GM11168 (cell line): ENCODE measurements around the gene SDCCAG8.

Experiments
- in situ Hi-C: fragments of 300-500 bp; cut with MboI; formaldehyde crosslinking; loops from one replicate; pipeline ENCODE4 v1.12.0; 2022; ENCODE audit warnings: low sequenced_read_pairs; ENCODE audit not compliant: unreplicated experiment

The SDCCAG8 gene

DNA sequence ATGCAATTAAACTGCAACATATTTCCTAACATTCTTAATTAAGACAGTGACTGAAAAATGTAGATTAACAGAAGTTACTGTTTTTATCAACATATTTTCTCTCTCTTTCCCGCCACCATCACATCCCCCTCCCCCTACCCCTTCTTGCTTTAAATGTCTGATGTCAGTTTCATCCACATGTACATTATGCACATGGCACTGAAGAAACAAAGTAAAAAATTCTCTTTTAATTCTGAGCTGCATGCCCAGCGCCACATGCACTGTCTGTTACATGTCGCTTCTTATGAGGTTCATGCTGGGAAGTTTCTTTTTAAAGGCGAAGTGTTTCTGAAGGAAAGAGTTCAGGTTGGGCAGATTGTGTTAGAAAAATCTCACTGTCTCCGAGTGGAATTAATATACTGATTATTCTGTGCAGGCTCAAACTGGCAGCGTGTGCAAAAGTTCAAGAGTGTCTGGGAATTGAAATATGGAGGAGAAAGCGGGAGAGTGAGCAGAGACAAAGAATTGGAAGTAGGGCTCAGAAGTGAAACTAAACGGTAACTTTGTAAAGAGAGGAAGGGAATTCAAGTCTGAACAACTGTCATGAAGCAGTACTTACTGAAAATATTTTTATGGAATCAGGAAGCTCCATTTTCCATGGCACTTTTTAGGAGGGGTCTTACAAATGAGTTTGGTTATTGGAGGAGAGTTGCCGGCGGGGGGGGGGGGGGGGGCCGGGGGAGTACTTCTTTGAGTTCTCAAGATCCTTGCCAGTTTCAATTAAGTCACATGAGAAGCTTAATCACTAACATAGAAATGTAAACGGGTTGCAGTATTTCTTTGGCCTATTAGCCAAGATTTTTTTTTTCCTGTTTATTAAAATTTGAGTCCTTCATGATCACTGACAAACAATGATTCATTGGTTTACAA lies 217.6 kb downstream of the SDCCAG8 start:
- in situ Hi-C loops: no loop called here

DNA sequence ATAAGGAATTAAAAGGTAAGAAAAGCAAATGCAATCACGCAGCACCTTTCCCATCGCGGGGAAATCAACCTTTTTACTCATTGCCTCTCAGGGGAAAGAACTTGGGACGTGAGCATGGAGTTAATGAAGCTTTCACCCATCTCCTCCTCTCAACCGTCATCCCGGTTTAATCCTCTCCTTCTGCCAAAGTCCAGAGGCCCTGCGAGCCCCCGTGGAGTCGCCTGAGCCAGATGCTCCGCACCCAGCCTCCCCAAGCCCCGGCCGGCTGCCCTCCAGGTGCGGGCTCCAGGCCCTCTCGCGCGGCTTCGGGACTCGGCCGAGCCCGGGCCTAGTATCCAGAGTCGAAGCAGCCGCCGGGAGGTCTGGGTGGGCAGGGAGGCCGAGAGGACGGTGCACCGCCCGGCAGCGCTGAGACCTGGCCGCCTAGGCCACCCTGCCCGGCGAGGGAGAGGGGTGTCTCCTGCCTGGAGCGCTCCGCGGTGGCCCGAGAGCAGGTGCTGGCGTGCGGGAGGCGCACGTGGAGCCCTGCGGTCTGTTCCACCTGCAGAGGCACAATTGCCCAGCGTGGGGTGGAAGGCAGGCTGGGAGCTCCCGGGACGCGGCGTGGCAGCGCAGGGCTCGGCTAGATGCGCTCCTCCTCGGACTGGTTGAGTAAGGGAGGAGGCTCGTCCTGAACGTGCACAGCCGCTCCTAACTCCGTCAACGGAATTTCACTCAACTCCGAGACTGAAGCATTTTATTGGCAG lies 218.5 kb downstream of the SDCCAG8 start:
- in situ Hi-C loops: no loop called here

DNA sequence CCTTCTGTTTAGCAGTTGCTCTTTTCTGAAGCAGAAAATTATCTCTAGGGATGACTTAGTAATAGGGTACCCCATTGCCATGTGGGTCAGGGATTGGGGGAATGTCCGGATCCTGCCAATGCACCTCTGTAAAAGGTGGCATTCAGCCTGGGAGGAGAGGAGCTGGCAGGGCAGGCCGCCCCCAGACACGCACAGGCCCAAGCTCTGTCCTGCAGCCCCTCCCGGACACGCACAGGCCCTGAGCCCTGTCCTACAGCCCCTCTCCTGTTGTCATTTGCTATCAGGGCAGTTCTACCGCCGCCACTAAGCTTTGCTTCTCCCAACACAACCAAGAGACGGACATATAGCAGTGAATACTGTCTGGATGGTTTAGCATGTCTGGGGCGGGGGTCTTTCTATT lies 219.1 kb downstream of the SDCCAG8 start:
- in situ Hi-C loops: no loop called here

DNA sequence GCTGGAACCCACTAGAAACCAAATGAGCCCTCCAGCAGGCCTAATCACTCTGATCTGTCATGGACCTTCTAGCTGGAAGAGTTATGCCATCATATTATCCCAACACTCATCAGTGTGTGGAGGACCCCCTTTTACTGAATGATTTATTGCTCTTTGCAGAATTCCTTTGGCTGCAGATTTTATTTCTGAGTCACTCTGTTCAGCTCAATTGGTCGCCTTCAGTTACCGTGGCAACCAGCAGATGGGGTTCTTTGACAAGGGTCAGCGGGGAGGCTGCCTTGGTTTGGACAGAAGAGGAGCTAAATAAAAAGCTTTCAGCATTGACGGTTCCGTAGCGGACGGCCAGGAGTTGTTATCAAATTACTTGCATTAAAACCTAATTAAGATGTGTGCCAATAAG lies 220.1 kb downstream of the SDCCAG8 start:
- in situ Hi-C loops: no loop called here

DNA sequence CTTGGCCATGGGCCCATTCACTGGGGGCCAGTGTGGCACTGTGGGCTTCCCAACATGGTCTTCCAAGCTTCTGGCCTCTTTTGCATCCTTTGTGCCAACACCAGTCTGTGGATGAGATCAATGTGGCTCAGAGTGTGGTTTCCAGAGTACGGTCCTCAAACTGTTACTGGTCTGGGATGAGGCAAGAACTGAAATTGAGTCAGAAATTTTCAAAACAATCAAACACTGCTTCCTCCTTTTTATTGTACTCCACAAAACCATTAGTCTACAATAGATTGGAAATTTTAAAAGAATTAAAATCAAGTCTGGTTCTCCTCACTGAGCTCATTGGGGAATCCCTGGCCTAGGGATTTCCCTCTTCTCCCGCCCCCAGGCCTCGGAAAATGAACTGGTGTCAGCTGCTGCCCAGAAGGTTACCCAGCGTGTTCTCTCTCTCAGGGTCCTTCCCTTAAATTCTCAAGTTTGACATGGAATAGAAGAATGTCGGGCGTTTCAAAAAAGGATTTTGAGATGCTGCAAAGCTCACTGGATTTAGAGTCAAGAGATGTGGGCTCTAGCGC lies 222.0 kb downstream of the SDCCAG8 start:
- in situ Hi-C loops: no loop called here

DNA sequence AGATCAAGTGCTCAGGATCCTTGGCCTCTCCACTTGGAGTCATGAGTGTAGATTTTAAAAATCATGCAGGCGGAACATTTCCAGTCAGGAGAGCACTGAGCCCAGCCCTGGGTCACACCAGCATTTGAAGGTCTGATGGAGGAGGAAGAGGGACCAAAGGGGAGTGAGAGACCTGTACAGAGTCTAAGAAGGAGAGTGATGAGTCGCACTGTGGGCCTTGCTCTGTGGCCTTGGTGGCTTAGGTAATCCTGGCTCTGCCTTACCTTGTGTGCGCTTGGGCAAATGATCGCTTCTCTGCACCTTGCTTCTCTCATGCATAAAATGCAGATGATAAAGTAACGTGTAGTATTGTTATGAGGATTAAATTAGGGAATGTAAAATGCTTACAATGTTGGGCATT lies 225.3 kb downstream of the SDCCAG8 start:
- in situ Hi-C loops: no loop called here

DNA sequence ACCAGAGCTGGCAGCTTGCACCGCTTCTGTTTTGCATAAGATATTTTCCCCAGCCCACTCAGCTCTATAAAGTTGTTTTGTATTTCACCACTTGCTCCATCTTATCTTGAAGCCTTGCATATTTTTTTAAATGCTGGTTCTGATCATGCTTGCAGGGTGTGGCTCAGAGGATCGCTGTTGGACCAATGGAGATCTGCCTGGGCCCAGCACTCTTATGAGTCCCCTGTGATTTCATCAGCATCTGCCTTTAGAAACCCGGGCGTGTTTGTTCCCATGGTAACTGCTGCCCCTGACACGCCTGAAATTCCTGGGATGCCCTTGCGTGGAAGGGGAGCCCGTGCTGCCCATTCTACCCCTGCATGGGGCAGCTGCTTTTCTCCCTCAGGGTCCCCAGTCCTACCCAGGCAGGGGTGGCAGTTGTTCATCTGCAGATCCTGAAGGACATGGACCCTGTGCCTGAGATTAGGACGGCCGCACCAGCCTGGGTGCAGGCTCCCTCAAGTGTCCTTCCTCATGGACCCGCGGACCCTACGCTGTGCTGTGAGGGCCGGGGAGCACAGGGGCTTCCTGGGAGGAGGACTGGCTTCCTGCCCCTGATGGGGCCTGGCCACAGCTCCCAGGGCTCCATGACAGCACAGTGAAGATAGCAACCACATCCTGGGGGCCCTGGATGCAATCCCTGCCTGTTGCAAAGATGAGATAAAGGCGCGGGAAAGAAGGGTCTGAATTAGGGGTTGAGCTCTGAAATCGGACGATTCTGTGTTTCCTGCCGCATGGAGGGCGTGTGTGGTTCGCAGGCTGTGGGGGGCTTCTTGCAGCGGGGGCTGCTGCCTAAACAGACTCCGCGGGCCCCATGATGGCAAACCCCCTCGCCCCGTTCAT lies 226.5 kb downstream of the SDCCAG8 start:
- in situ Hi-C loops: no loop called here

DNA sequence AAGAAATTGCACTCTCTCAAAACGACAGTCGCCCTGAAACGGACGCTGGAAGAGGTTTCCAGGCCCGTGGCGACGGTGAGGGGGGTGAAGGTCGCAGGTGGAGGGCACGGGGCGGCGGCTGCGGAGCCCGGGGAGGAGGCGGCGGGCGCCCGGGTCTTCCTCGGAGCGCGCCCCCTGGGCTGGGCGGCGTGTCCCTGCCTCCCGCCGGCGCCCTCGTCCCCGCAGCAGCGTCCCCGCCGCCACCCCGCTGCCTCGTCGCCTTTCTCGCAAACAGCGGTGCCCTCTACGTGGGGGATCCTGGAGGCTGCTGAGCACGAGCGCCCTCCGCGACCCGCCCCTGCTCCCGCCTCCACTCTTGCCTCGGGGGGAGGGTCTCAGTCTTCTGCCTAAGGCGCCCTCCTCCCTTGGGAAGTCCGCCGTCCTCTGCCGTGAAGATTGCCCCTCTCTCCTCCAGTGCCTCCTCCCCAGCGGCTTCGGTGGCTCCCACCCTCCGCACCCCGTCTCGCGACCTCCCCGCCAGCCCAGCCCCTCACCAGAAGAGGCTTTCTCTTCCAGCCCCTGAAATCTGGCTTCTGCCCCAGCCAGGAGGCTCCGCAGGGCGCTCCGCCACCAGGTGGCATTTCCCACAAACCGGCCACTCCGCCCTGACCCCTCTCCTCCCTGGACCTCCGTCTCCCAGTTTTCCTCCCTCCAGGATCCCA lies 227.4 kb downstream of the SDCCAG8 start:
- in situ Hi-C loops: no loop called here

DNA sequence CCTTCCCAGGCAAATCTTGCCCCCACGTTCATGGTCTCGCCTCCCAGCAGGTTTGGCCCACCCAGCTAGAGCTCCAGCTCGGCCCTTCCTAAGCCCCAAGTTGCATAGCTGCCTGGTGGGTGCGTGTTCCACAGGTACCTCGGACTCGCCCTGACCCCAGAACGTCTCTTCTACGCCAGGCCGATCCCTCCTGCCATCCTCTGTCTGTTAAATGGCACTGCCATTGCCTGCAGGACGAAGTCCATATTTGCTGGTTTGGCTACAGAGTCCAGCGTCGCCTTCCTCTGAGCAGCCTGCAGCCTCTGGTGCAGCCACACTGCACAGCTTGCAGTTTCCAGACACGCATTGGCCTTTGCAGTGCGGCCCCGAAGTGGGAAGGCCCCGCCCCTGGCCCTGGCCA lies 228.1 kb downstream of the SDCCAG8 start:
- in situ Hi-C loops: no loop called here

DNA sequence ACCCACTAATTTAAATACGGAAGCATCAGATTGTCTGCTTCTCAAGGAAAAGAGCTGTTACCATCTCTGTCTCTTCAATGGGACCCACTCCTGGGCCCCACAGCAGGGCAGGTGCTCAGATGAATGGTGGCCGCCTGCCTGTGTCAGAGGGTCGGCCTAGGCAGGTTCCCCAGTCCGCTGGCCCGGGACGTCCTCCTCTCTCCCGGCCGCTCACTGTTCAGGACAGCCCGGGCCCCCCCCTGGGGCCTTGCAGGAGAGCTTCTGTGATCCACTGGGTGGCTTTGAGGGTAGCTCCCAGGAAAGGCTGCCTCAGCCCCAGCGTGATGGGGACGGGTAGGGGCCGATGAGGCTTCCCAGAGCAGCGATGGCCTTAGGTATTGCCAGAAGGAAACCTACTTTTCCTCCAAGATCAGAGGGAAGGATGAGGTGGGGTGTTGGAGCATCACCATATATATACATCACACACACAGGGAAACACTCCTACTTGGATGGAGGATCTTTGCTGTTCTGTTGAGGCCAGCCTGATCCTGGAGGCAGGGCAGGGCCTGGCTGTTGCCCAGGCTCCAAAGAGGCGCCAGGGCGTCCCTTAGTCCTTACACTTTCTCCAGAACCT lies 231.3 kb downstream of the SDCCAG8 start:
- in situ Hi-C loops: no loop called here

DNA sequence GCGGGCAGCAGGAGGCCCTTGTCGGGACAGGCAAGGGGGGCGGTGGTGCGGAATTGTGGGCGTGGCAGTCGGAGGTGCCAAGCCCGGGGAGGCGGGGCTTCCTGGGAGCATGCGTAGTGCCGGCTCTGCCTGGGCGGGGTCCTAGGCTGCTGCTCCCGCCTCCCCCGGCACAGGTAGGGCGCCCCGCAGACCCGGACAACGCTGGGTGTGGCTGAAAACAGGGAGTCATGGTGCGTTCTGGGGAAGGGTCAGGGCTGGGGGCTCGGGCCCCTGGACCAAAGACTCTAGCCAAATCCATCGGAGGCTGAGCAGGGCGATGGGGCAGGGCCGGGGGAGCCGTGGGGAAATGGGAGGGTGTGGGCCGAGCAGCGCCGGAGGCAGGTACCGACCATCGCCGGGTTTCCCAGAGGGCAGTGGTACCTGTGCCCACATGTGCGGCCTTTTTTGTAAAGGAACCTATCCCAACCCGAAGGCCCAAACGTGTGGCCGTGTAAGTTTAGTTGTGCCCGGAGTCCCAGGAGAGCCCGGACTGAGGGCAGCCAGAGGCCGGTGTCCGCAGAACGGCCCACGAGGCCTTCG lies 231.9 kb downstream of the SDCCAG8 start:
- in situ Hi-C loops: no loop called here

DNA sequence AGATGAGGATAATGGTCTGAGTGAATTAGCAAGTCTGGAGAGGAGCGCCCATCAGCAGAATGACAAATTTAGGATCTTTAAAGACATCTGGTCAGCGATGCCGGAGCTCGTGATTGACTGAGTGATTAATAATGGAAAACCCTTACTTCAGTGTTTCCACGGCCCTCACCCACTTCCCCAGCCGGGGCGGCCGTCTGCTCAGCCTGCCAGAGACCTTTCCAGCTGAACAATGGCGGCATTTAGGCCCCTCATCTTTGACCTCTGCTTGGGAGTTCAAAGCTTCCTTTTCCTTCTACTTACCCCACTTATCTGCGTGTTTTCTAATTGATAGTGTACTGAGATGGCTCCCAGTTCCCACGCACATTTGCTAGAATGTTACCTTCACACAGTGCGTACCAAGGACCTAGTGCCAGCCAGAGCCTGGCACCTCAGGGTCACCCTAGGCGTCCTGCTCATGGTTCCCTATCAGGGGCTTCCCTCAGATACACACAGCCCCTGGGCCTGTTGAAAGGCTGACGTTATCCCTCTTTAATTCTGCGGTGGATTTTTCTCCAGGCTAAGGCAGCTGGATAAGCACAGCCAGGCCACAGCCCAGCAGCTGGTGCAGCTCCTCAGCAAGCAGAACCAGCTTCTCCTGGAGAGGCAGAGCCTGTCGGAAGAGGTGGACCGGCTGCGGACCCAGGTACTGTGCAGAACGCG lies 232.8 kb downstream of the SDCCAG8 start:
- in situ Hi-C loops: no loop called here

DNA sequence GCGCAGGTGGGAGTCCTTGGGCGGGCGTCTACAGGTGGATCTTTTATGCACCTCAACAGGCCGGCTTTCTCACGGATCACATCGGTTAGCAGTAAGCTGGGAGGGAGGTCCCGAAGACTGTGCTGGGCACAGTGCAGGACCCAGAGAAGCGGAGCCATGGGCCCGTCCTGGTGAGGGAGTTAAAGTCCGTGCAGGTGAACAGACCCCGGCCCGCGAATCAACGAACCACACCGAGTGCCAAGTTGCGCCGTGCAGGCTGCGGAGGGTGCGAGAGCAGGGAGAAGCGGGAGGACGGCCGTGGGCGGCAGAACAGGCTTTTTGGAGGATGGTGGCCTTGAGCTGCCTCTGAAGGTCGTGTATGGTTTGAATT lies 233.3 kb downstream of the SDCCAG8 start:
- in situ Hi-C loops: no loop called here

DNA sequence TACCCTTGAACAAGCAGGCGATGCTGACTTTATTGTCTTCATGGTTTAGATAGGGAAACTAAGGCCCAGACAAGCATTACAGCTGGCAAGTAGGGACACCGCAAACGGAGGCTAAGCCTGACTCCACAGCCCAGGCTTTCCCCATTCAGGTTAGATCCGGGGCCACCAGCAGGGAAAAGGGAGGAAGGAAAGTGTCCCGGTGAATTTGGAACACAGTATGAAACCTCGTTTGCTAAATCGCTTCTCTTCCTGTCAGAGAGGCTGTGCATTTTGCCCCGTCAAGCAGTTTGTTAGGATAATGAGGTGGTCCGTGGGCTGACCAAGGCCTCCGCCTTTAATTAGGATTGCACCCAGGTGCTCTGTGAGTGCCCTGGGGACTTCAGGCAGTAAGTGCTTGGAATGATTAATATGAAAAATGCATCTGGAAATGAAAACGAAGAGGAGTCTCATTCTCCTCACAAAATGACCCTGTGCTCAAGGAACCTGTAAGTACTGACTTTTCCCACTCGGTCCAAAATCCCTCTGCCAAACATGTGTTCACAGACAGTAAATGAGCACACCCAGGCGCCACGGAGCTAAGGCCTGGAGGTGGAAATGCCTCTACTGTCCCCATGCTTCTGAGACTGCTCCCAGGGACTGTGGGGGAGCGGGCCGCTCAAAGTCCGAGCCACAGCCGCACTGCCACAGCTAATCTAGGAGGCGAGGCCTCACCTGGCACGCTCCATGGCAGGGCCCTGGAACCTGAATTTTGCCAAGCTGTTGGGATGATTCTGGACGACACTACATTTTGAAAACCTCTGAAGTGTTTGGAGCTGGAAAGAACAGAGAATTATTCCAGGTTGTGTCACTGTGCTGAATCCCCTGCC lies 234.1 kb downstream of the SDCCAG8 start:
- in situ Hi-C loops: no loop called here

DNA sequence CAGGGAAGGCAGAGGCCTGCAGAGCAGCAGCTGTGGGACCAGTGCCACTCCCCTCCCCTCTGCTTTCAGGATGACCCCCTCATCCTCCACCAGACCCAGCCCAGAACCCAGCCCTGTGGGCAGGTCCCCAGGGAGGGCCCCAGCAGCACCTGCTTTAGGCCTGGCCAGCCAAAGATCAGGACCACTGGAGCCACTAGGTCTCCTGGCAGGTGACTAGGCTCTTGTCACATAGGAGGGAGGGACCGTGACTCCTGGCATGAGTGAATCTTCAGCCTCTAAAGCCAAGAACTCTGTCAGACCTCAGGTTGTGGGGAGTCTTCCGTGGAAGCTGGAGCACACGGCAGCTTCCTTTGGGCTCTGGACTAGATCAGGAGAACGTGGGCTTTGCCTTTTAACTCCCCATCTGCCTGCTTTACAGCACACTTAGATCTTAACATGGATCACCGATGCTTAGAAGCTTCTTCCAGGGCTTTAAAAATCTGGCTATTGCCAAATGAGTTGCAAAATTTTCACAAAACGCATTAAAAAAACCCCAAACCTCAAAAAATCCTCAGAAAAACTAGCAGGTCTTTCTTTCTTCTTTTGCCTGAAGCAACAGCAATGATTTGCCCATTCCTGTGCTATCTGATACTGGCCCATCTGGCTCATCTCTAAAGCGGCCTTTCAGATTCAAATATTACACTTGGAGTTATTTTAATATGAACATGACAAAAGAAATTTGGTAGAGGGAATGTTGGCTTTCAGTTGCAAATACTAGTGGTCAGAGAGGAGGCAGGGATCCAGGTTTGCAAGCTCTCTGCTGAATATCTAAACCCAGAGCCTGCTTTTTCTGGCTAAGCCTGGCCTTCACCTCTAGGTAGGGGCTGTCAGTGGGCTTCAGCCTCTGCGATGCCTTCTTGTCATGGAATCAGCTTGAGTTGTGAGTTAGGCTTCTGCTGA lies 235.2 kb downstream of the SDCCAG8 start:
- in situ Hi-C loops: no loop called here
